OCI-LY1 (cell line): ENCODE data around the gene MAT1A.
"Not testable (repeated sequence)": the region's sequence is repeated elsewhere in the genome, so short reads cannot be mapped to it uniquely, and the experiment has no call there.

Source experiments
- EZH2 ChIP-seq: fragments of 200-600 bp; sonication (generic), shearing (Covaris generic); IDR thresholded peaks from 2 replicates; pipeline ENCODE4 v1.8.0; 2017; ENCODE audit warnings: borderline replicate concordance, mixed run types, mild to moderate bottlenecking, antibody characterized with exemption, low read length, moderate library complexity, mixed read lengths
- TF ChIP-seq, protein P1 (sequence below): fragments of 200-600 bp; sonication (generic), shearing (Covaris generic); IDR thresholded peaks from 2 replicates; pipeline ENCODE4 v1.5.1; 2017; ENCODE audit warnings: mild to moderate bottlenecking, antibody characterized with exemption, low read length, moderate library complexity, mixed read lengths

DNA sequence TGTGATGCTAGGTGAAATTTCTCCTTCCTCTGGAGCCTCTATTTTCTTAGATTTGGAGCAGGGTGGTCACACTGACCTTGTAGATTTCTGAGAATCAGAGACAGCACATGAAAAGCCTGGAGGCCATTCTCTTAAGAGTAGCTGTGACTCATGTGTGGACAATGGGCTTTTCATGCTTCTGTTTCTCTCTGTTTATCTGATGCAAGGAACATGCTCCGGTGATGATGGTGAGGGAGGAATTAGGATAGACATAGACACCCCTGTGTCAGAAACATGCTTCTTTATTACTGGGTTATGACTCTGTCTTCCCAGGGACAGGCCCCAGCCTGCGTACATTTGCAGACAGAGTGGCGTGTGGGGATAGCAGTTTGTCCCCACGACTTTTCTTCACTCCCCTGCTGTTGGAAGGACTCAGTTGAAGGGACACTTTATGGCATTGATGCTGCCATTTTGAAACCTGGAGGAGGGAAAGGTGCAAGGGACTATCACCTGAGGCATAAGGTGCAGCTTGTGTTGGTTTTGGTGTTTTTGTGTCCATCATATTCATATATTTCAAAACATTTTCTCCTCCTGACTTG, 37.7 kb downstream of the MAT1A start:
- TF ChIP-seq, protein P1, sequence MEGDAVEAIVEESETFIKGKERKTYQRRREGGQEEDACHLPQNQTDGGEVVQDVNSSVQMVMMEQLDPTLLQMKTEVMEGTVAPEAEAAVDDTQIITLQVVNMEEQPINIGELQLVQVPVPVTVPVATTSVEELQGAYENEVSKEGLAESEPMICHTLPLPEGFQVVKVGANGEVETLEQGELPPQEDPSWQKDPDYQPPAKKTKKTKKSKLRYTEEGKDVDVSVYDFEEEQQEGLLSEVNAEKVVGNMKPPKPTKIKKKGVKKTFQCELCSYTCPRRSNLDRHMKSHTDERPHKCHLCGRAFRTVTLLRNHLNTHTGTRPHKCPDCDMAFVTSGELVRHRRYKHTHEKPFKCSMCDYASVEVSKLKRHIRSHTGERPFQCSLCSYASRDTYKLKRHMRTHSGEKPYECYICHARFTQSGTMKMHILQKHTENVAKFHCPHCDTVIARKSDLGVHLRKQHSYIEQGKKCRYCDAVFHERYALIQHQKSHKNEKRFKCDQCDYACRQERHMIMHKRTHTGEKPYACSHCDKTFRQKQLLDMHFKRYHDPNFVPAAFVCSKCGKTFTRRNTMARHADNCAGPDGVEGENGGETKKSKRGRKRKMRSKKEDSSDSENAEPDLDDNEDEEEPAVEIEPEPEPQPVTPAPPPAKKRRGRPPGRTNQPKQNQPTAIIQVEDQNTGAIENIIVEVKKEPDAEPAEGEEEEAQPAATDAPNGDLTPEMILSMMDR: not testable (repeated sequence)
- TF ChIP-seq EZH2: not testable (repeated sequence)
